ENCODE results near the gene ATM. TPM values are rescaled to one million over a fixed set of nuclear protein-coding genes. Genes with fewer than 3 reads are reported as not detected.

The ATM gene
- total and polyA plus RNA-seq, 2 experiments from 2014 or later, result 27.6 to 59.3 TPM

DNA sequence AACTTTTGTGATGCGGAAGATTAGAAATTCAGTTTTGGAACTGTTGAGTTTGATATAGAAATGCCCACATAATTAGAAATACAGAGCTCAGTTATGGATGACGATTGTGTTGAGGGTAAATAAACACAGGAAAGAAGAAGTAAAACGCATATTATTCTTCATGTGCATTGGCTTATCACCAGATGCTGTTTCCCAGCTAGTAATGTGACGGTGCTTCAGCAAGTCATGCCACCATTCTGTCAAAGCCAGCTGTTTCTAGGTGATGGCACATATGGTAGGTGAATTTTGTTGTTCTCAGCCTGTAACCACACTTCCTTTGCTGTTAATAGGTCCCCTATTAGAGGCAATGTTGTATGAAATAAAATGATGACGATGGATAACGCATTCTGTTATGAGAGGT is 175.6 kb downstream of the ATM start:
- no peak overlapping the region for H3K4me2 ChIP-seq
- Mint-ChIP-seq H3K36me3 (ENCODE audit: low read depth) (no peaks in the 10 kb centered on the region), H3K9me3 (no peaks in the 10 kb centered on the region), H3K4me3 (no peak overlapping the region), H3K4me1 (no peaks in the 10 kb centered on the region), H3K27ac (no peak overlapping the region), H3K27me3 (ENCODE audit: insufficient read depth, low read depth, poor library complexity) (no peaks in the 10 kb centered on the region)
- H3K36me3 ChIP-seq (ENCODE audit: insufficient read depth), result no peaks in the 10 kb centered on the region
- H3K27me3 ChIP-seq (ENCODE audit: insufficient read depth), result no peaks in the 10 kb centered on the region
- H2AFZ ChIP-seq, result no peak overlapping the region
- H3K4me3 ChIP-seq, result no peak overlapping the region
- no peaks in the 10 kb centered on the region for H3K79me2 ChIP-seq (replicated peaks; ENCODE audit: insufficient read depth)
- H3K4me1 ChIP-seq (ENCODE audit: insufficient read depth), result no peaks in the 10 kb centered on the region
- H3K9me2 ChIP-seq (ENCODE audit: insufficient read depth), result no peaks in the 10 kb centered on the region
- ATAC-seq, result no peak
- H4K20me1 ChIP-seq (replicated peaks; ENCODE audit: insufficient read depth), result no peaks in the 10 kb centered on the region
- no peak for TF ChIP-seq STAT1 (IDR thresholded peaks at IDR 0.05; ENCODE audit: unreplicated experiment)
- TF ChIP-seq EZH2 (IDR thresholded peaks at IDR 0.05; ENCODE audit: low read depth, unreplicated experiment), result no peak
- TF ChIP-seq CREB1 (CRISPR knock-in tag; IDR thresholded peaks at IDR 0.05; ENCODE audit: low read depth), result no peak
- TF ChIP-seq JUNB (IDR thresholded peaks at IDR 0.05; ENCODE audit: unreplicated experiment), result no peak
- TF ChIP-seq ZNF114 (CRISPR knock-in tag; IDR thresholded peaks at IDR 0.05), result no peak
- no peak for TF ChIP-seq NANOG (IDR thresholded peaks at IDR 0.05; ENCODE audit: borderline replicate concordance)
- TF ChIP-seq, protein P1, sequence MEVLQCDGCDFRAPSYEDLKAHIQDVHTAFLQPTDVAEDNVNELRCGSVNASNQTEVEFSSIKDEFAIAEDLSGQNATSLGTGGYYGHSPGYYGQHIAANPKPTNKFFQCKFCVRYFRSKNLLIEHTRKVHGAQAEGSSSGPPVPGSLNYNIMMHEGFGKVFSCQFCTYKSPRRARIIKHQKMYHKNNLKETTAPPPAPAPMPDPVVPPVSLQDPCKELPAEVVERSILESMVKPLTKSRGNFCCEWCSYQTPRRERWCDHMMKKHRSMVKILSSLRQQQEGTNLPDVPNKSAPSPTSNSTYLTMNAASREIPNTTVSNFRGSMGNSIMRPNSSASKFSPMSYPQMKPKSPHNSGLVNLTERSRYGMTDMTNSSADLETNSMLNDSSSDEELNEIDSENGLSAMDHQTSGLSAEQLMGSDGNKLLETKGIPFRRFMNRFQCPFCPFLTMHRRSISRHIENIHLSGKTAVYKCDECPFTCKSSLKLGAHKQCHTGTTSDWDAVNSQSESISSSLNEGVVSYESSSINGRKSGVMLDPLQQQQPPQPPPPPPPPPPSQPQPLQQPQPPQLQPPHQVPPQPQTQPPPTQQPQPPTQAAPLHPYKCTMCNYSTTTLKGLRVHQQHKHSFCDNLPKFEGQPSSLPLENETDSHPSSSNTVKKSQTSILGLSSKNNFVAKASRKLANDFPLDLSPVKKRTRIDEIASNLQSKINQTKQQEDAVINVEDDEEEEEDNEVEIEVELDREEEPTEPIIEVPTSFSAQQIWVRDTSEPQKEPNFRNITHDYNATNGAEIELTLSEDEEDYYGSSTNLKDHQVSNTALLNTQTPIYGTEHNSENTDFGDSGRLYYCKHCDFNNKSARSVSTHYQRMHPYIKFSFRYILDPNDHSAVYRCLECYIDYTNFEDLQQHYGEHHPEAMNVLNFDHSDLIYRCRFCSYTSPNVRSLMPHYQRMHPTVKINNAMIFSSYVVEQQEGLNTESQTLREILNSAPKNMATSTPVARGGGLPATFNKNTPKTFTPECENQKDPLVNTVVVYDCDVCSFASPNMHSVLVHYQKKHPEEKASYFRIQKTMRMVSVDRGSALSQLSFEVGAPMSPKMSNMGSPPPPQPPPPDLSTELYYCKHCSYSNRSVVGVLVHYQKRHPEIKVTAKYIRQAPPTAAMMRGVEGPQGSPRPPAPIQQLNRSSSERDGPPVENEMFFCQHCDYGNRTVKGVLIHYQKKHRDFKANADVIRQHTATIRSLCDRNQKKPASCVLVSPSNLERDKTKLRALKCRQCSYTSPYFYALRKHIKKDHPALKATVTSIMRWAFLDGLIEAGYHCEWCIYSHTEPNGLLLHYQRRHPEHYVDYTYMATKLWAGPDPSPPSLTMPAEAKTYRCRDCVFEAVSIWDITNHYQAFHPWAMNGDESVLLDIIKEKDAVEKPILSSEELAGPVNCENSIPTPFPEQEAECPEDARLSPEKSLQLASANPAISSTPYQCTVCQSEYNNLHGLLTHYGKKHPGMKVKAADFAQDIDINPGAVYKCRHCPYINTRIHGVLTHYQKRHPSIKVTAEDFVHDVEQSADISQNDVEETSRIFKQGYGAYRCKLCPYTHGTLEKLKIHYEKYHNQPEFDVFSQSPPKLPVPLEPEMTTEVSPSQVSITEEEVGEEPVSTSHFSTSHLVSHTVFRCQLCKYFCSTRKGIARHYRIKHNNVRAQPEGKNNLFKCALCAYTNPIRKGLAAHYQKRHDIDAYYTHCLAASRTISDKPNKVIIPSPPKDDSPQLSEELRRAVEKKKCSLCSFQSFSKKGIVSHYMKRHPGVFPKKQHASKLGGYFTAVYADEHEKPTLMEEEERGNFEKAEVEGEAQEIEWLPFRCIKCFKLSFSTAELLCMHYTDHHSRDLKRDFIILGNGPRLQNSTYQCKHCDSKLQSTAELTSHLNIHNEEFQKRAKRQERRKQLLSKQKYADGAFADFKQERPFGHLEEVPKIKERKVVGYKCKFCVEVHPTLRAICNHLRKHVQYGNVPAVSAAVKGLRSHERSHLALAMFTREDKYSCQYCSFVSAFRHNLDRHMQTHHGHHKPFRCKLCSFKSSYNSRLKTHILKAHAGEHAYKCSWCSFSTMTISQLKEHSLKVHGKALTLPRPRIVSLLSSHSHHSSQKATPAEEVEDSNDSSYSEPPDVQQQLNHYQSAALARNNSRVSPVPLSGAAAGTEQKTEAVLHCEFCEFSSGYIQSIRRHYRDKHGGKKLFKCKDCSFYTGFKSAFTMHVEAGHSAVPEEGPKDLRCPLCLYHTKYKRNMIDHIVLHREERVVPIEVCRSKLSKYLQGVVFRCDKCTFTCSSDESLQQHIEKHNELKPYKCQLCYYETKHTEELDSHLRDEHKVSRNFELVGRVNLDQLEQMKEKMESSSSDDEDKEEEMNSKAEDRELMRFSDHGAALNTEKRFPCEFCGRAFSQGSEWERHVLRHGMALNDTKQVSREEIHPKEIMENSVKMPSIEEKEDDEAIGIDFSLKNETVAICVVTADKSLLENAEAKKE (CRISPR knock-in tag; IDR thresholded peaks at IDR 0.05), result no peak
- no peak for TF ChIP-seq ZNF331 (CRISPR knock-in tag; IDR thresholded peaks at IDR 0.05; ENCODE audit: low read depth)
- H3K27ac ChIP-seq (ENCODE audit: low read depth), result no peak overlapping the region
- no peak for DNase-seq (ENCODE audit: low spot score)
- no peaks in the 10 kb centered on the region for H3F3A ChIP-seq (replicated peaks; ENCODE audit: low read depth)
